Neural progenitor cell (in vitro differentiated cells): Measurements from ENCODE around the gene FSTL5.

ENCODE experiments used
- CTCF ChIP-seq: fragments of 200-600 bp; sonication (generic); IDR thresholded peaks from 2 replicates; pipeline ENCODE4 v1.5.1; 2017; ENCODE audit warnings: antibody characterized with exemption, mild to moderate bottlenecking
- EZH2 ChIP-seq: fragments of 200-600 bp; sonication (generic); IDR thresholded peaks from 2 replicates; pipeline ENCODE4 v1.6.1; 2017; ENCODE audit warnings: antibody characterized with exemption, mild to moderate bottlenecking, moderate library complexity

GRCh38 chr4:161823450-161823849 lies 340.4 kb downstream of the FSTL5 start:
- no peak for TF ChIP-seq CTCF
- TF ChIP-seq EZH2: no peak
